Mesendoderm (in vitro differentiated cells): Measurements from ENCODE around the gene RSPH10B2. TPM values are rescaled to one million over a fixed set of nuclear protein-coding genes. Genes with fewer than 3 reads are reported as not detected.
"Not testable (repeated sequence)": the region's sequence is repeated elsewhere in the genome, so short reads cannot be mapped to it uniquely, and the experiment has no call there.

Experiments
- DNase-seq: peaks from one replicate; pipeline ENCODE4 v3.0.0; 2013
- H2AK5ac ChIP-seq: 2 replicates; pipeline ENCODE4 v1.6.1; 2013; ENCODE audit warnings: low read length, inconsistent platforms
- H2BK120ac ChIP-seq: 2 replicates; pipeline ENCODE4 v1.6.1; 2013; ENCODE audit warnings: low read depth, mild to moderate bottlenecking, low read length, moderate library complexity, mixed read lengths
- H2BK15ac ChIP-seq: replicated peaks from 2 replicates; pipeline ENCODE4 v1.6.1; 2013; ENCODE audit warnings: low read depth, mild to moderate bottlenecking, moderate library complexity
- H2BK5ac ChIP-seq: 2 replicates; pipeline ENCODE4 v1.6.1; 2013; ENCODE audit warnings: low read length, inconsistent platforms
- H3K18ac ChIP-seq: 2 replicates; pipeline ENCODE4 v1.6.1; 2013; ENCODE audit warnings: mild to moderate bottlenecking, low read length, mixed read lengths
- H3K23ac ChIP-seq: one replicate; pipeline ENCODE4 v1.6.1; 2013; ENCODE audit warnings: low read length
- H3K27ac ChIP-seq: 2 replicates; pipeline ENCODE4 v1.5.1; 2013; ENCODE audit warnings: low read depth, mild to moderate bottlenecking, inconsistent platforms, low read length, moderate library complexity
- H3K27me3 ChIP-seq: 2 replicates; pipeline ENCODE4 v1.6.1; 2013; ENCODE audit warnings: low read length, control low read depth, mild to moderate bottlenecking, inconsistent platforms; ENCODE audit not compliant: insufficient read depth, poor library complexity
- H3K36me3 ChIP-seq: 2 replicates; pipeline ENCODE4 v1.6.1; 2013; ENCODE audit warnings: low read length, inconsistent platforms; ENCODE audit not compliant: control insufficient read depth, insufficient read depth
- H3K4ac ChIP-seq: one replicate; pipeline ENCODE4 v1.6.1; 2013; ENCODE audit warnings: low read depth, mild to moderate bottlenecking, low read length, moderate library complexity
- H3K4me1 ChIP-seq: 2 replicates; pipeline ENCODE4 v1.6.1; 2013; ENCODE audit warnings: low read depth, low read length, inconsistent platforms; ENCODE audit not compliant: control insufficient read depth
- H3K4me2 ChIP-seq: 2 replicates; pipeline ENCODE4 v1.6.1; 2013; ENCODE audit warnings: low read length
- H3K4me3 ChIP-seq: 2 replicates; pipeline ENCODE4 v1.5.1; 2013; ENCODE audit warnings: mild to moderate bottlenecking, low read length
- H3K56ac ChIP-seq: one replicate; pipeline ENCODE4 v1.6.1; 2013; ENCODE audit warnings: low read length
- H3K79me1 ChIP-seq: 2 replicates; pipeline ENCODE4 v1.6.1; 2013; ENCODE audit warnings: low read length, inconsistent platforms
- H3K79me2 ChIP-seq: 2 replicates; pipeline ENCODE4 v1.6.1; 2013; ENCODE audit warnings: mild to moderate bottlenecking, low read length; ENCODE audit not compliant: control insufficient read depth, insufficient read depth
- H3K9ac ChIP-seq: 2 replicates; pipeline ENCODE4 v1.6.1; 2013; ENCODE audit warnings: low read length, inconsistent platforms
- H4K5ac ChIP-seq: one replicate; pipeline ENCODE4 v1.6.1; 2013; ENCODE audit warnings: low read length
- H4K8ac ChIP-seq: one replicate; pipeline ENCODE4 v1.6.1; 2013; ENCODE audit warnings: low read depth, mild to moderate bottlenecking, control low read depth, low read length, moderate library complexity
- WGBS: extraction: QIAGEN DNeasy Blood & Tissue Kit; methylation state at CpG from one replicate; pipeline ENCODE4 v1.1.7; 2013; ENCODE audit warnings: low lambda C conversion rate, missing lambda C conversion rate; ENCODE audit not compliant: insufficient coverage; ENCODE audit errors: extremely low coverage; 5-methylcytosine and 5-hydroxymethylcytosine counted together
- polyA plus RNA-seq, 2 experiments: library from polyadenylated mRNA; stranded (reverse); fragments of 200-250 nt; gene quantifications; one replicate each; pipeline ENCODE4 v1.2.3, GENCODE V29; 2013

Gene RSPH10B2
- polyA plus RNA-seq (2013, experiment 1 of 2), result 0.22 TPM
- polyA plus RNA-seq (2013, experiment 2 of 2), result 0.06 TPM

GRCh38 chr7:6753964-6754363 lies at the start of gene RSPH10B2:
Gene RSPH10B2, plus strand, starts transcription at chr7:6754103. Its CDS starts 3,575 bp downstream, at chr7:6757678.
- not testable (repeated sequence) for H2AK5ac ChIP-seq, H3K56ac ChIP-seq, H4K8ac ChIP-seq, H4K5ac ChIP-seq, H2BK120ac ChIP-seq, H3K18ac ChIP-seq, H3K4ac ChIP-seq, H3K27me3 ChIP-seq, H2BK5ac ChIP-seq, H3K4me3 ChIP-seq, H3K36me3 ChIP-seq, H2BK15ac ChIP-seq, H3K27ac ChIP-seq, H3K4me1 ChIP-seq, H3K79me2 ChIP-seq, H3K9ac ChIP-seq, H3K23ac ChIP-seq, H3K79me1 ChIP-seq, H3K4me2 ChIP-seq
- peak; percentile 11 for DNase-seq
- no CpG with 5 or more reads among the region's 38 CpGs for WGBS

GRCh38 chr7:6705959-6706665 lies 47.8 kb upstream of the RSPH10B2 start:
- no peak overlapping the region for H2BK15ac ChIP-seq
- no peaks in the 10 kb centered on the region for H3K27me3 ChIP-seq
- peaks cover 36% of the 10 kb centered on the region for H3K79me2 ChIP-seq
- H3K36me3 ChIP-seq, result peaks cover 6% of the 10 kb centered on the region
- H2AK5ac ChIP-seq, result no peak overlapping the region
- no peak overlapping the region for H2BK5ac ChIP-seq
- H3K4me2 ChIP-seq, result peak overlapping the region; percentile 100
- no peak overlapping the region for H2BK120ac ChIP-seq
- H3K23ac ChIP-seq, result peak overlapping the region; percentile 89
- peaks cover 24% of the 10 kb centered on the region for H3K79me1 ChIP-seq
- H4K8ac ChIP-seq, result no peak overlapping the region
- H3K4me1 ChIP-seq, result peaks cover 3% of the 10 kb centered on the region
- peak overlapping the region; percentile 87 for H3K9ac ChIP-seq
- peak; percentile 60 for DNase-seq
- H3K18ac ChIP-seq, result no peak overlapping the region
- peak overlapping the region; percentile 96 for H3K4me3 ChIP-seq
- H3K56ac ChIP-seq, result peak overlapping the region; percentile 93
- H3K27ac ChIP-seq, result no peak overlapping the region
- H3K4ac ChIP-seq, result peak overlapping the region; percentile 38
- no CpG with 5 or more reads among the region's 47 CpGs for WGBS
- H4K5ac ChIP-seq, result no peak overlapping the region

DNA sequence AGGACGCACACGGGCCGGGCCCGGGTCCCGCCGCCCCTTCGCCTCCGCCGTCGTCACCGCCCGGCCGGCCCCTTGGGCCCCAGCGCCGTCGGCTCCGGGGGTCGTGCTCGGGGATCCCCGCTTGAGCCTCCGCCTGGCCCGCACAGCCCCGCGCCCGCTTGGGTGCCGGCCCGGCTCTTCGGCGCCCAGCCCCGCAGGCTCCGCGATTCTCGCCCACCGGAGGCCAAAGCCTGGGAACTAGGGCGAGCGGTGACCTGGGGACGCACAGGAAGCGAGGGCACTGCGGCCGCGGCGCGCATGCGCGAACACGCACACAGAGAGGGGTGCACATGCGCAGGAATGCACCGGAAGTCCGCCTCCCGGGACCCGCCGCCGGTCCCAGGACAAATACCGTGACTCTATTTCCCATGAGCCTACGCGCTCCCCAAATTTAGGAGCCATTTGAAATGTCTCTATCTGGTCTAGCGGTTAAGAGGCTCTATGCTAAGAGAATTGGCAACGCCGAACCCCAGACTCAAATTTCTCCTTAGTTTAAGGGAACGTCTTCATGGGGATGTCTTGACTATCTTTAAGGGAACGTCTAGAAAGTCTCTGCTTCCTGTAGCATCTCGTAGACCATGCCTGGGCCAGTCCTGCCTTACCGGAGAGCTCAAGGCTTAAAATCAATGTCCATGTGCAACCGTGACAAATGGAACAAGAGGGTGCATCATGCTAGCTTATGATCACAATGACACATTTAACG lies 47.1 kb upstream of the RSPH10B2 start, which contains the start of gene ZNF12:
Gene ZNF12 (minus strand): TSS at position 282 of the 742 bp plus-strand sequence. CDS start 1,774 bp downstream, outside the sequence.
- Histone ChIP-seq H4K8ac (no peak within 1 kb of the TSS), H3K4me2 (peak within 1 kb of the TSS; percentile 100), H3K56ac (peak within 1 kb of the TSS; percentile 93)

GRCh38 chr7:6708304-6708703 lies 45.6 kb upstream of the RSPH10B2 start:
- Histone ChIP-seq H3K4me1 (peaks cover 3% of the 10 kb centered on the region), H4K8ac (no peak overlapping the region), H2AK5ac (no peak overlapping the region), H3K27me3 (no peaks in the 10 kb centered on the region), H4K5ac (no peak overlapping the region), H3K36me3 (peaks cover 4% of the 10 kb centered on the region), H3K27ac (no peak overlapping the region), H3K79me1 (peaks cover 14% of the 10 kb centered on the region), H3K18ac (no peak overlapping the region), H2BK15ac (no peak overlapping the region), H3K4me2 (no peak overlapping the region), H3K56ac (no peak overlapping the region), H3K23ac (no peak overlapping the region), H3K4ac (no peak overlapping the region), H3K9ac (no peak overlapping the region), H2BK120ac (no peak overlapping the region), H3K4me3 (no peak overlapping the region), H2BK5ac (no peak overlapping the region), H3K79me2 (peaks cover 23% of the 10 kb centered on the region)
- no CpG with 5 or more reads among the region's 3 CpGs for WGBS
- no peak for DNase-seq

More for the DNA sequence above, 47.1 kb upstream of the RSPH10B2 start, which contains the start of gene ZNF12:
- Histone ChIP-seq H4K5ac (peak within 1 kb of the TSS; percentile 47), H3K36me3 (peaks cover 4% of the 10 kb centered on the region), H3K4me3 (peak within 1 kb of the TSS; percentile 96), H2BK120ac (no peak within 1 kb of the TSS), H3K27ac (no peak within 1 kb of the TSS), H3K4ac (peak within 1 kb of the TSS; percentile 38), H3K79me2 (peaks cover 33% of the 10 kb centered on the region), H2BK5ac (no peak within 1 kb of the TSS), H3K4me1 (peaks cover 3% of the 10 kb centered on the region), H3K9ac (peak within 1 kb of the TSS; percentile 87), H2AK5ac (no peak within 1 kb of the TSS), H3K79me1 (peaks cover 22% of the 10 kb centered on the region), H3K18ac (no peak within 1 kb of the TSS), H2BK15ac (no peak within 1 kb of the TSS), H3K23ac (peak within 1 kb of the TSS; percentile 89), H3K27me3 (no peaks in the 10 kb centered on the region)
- no CpG with 5 or more reads among the region's 65 CpGs for WGBS
- DNase-seq, result peak; percentile 97

DNA sequence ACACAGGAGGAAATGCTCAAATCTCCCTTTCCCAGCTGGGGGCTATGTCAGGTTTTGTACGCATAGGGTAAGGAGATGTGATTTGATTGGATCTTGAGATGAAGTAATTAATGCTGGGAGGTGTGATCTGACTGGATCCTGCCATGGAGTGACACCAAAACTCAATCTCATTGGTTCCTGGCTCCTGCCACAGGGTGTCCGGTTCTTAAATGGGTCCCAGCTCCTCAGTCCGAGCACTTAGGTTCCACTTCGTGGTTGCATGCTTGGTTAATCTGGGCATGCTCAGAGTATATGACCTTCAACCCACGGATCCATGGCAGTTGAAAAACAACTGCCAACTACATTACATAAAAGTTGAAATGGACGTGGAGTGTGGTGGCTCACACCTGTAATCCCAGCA lies 44.1 kb upstream of the RSPH10B2 start:
- H3K18ac ChIP-seq, result no peak overlapping the region
- H3K56ac ChIP-seq, result no peak overlapping the region
- H2AK5ac ChIP-seq, result no peak overlapping the region
- H3K4ac ChIP-seq, result no peak overlapping the region
- H4K8ac ChIP-seq, result no peak overlapping the region
- DNase-seq, result no peak
- H3K27me3 ChIP-seq, result no peaks in the 10 kb centered on the region
- no peak overlapping the region for H2BK120ac ChIP-seq
- H2BK5ac ChIP-seq, result no peak overlapping the region
- H3K23ac ChIP-seq, result no peak overlapping the region
- peaks cover 3% of the 10 kb centered on the region for H3K4me1 ChIP-seq
- peaks cover 8% of the 10 kb centered on the region for H3K79me1 ChIP-seq
- no CpG with 5 or more reads among the region's 6 CpGs for WGBS
- H3K36me3 ChIP-seq, result no peaks in the 10 kb centered on the region
- no peak overlapping the region for H2BK15ac ChIP-seq
- H3K79me2 ChIP-seq, result peaks cover 16% of the 10 kb centered on the region
- H3K9ac ChIP-seq, result no peak overlapping the region
- no peak overlapping the region for H4K5ac ChIP-seq
- H3K27ac ChIP-seq, result no peak overlapping the region
- H3K4me3 ChIP-seq, result no peak overlapping the region
- H3K4me2 ChIP-seq, result no peak overlapping the region
